HAP-1 (cell line): ENCODE data around the gene FAM50A.

ENCODE experiments used
- DNase-seq, 2 experiments: peaks; one replicate each; pipeline ENCODE4 v3.0.0-alpha.2; 2016 to 2020; ENCODE audit warnings: low spot score in 2 of 2
- H3K27me3 ChIP-seq: fragments of 250-450 bp; sonication (Bioruptor Pico); 2 replicates; pipeline ENCODE4 v1.5.1; 2020; ENCODE audit warnings: low read depth, mild to moderate bottlenecking, moderate library complexity
- H3K36me3 ChIP-seq: fragments of 250-450 bp; sonication (Bioruptor Pico); replicated peaks from 2 replicates; pipeline ENCODE4 v1.5.1; 2020; ENCODE audit warnings: mild to moderate bottlenecking
- H3K4me1 ChIP-seq: fragments of 250-450 bp; sonication (Bioruptor Pico); 2 replicates; pipeline ENCODE4 v1.5.1; 2020; ENCODE audit warnings: mild to moderate bottlenecking
- H3K4me3 ChIP-seq: fragments of 250-450 bp; sonication (Bioruptor Pico); 2 replicates; pipeline ENCODE4 v1.5.1; 2020; ENCODE audit warnings: mild to moderate bottlenecking, moderate library complexity
- H3K9me3 ChIP-seq: fragments of 250-450 bp; sonication (Bioruptor Pico); 2 replicates; pipeline ENCODE4 v1.5.1; 2020; ENCODE audit warnings: mild to moderate bottlenecking, moderate library complexity
- in situ Hi-C: fragments of 300-500 bp; cut with MboI; formaldehyde crosslinking; loops from 3 replicates; pipeline ENCODE4 v1.14.3; 2020; ENCODE audit warnings: low sequenced_read_pairs, inconsistent platforms, mixed read lengths

FAM50A gene

DNA sequence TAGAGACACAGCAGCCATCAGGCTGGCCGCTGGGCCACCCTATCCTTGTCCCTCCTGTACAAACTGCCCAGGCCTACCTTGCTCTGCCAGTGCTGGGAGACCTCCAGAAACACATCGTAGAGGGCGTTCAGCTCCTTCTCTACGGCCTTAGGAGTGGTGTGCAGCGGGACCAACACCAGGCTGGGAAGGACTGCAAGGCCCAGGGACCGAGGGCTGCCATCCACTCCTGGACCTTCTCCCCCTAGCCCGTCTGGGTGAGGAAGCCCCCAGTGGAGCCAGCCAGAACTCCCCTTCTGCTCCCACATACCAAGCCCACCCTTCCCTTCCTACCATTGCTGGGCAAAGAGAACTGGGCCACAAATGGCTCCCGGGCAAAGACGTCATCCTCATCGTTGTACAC, 40.7 kb upstream of the FAM50A start:
- H3K27me3 ChIP-seq, result no peaks in the 10 kb centered on the region
- H3K36me3 ChIP-seq, result peaks cover 32% of the 10 kb centered on the region
- H3K9me3 ChIP-seq, result no peaks in the 10 kb centered on the region
- H3K4me1 ChIP-seq, result no peaks in the 10 kb centered on the region; the same call in 1 of the 2 replicates
- DNase-seq, result no peak
- no peak overlapping the region for H3K4me3 ChIP-seq
- in situ Hi-C loops, result no loop called here

DNA sequence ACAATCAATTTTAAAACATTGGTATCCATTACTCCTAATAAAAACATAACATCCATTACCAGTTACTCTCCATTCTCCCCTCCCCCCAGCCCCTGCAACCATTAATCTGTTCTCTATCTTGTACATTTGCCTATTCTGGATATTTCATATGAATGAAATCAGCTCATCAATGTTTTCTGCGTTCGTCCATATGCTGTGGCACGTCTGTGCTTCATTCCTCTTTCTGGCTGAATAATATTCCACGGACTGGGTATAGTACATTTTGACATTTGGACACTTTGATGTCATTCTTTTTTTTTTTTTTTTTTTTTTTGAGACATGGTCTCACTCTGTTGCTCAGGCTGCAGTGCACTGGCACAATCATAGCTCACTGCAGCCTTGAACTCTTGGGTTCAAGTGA, 40.1 kb upstream of the FAM50A start:
- in situ Hi-C loops, result no loop called here
- no peaks in the 10 kb centered on the region; the same call in 1 of the 2 replicates for H3K4me1 ChIP-seq
- no peak for DNase-seq
- H3K36me3 ChIP-seq, result peaks cover 25% of the 10 kb centered on the region
- no peak overlapping the region for H3K4me3 ChIP-seq
- no peaks in the 10 kb centered on the region for H3K27me3 ChIP-seq
- no peaks in the 10 kb centered on the region for H3K9me3 ChIP-seq

DNA sequence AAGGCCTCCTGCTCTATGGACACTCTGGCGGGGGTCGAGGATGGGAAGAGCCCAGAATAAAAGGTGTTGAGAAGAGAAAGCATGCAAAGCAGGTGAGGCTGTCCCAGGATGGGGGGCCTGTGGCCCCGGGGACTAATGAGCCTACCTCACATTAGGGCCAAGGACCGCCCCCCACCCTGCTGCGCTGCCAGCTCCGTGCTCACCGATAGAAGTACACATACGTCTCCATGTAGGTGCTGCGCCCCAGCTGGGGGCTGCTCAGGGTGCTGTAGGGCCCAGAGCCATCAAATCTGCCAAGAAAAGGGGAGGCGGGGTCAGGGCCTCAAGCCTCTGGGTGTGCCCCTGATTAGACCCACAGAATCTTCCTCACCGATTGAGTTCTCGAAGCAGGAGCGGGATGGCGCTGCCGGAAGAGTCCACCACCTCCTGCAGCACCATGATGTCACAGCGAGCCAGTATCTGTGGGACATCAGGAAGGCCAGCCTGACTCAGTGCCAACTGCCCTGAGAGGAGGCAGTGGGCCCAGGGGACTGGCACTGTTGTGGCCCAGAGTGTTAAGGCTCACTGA, 39.2 kb upstream of the FAM50A start:
- H3K27me3 ChIP-seq, result no peaks in the 10 kb centered on the region
- in situ Hi-C loops, result no loop called here

DNA sequence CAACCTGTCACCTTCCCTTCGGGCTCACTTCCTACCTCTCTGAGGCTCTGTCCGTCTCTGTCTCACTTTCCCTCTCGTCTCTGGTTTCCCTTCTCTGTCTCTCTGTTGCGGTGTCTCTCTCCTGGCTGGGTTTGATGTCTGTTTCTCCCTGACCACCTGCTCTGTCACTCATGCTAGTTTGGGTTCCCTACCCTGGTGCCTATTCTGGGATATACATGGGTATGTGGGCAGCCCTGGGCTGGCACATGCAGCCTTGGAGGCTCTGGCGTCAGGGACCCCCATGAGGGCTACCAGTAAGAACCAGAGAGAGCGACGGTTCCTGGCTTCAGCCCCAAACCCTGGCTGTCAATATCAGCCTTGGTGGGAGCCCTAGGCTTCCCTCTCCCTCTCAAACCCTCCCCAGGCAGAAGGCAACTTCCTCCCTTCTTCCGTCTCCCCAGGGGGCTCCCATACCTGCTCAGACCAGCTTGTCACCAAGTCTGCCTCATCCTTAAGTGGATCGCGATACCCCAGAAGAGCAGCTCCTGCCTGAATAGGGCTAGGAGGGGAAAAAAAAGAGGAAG, 35.2 kb upstream of the FAM50A start:
- peaks cover 16% of the 10 kb centered on the region for H3K36me3 ChIP-seq
- H3K27me3 ChIP-seq, result no peaks in the 10 kb centered on the region
- H3K4me3 ChIP-seq, result no peak overlapping the region
- H3K9me3 ChIP-seq, result no peaks in the 10 kb centered on the region
- peaks cover 10% of the 10 kb centered on the region for H3K4me1 ChIP-seq
- in situ Hi-C loops, result no loop called here
- no peak for DNase-seq

More for the DNA sequence above, 39.2 kb upstream of the FAM50A start:
- Histone ChIP-seq H3K9me3 (no peaks in the 10 kb centered on the region), H3K4me3 (no peak overlapping the region), H3K36me3 (peaks cover 17% of the 10 kb centered on the region), H3K4me1 (no peaks in the 10 kb centered on the region; the same call in 1 of the 2 replicates)
- no peak for DNase-seq

DNA sequence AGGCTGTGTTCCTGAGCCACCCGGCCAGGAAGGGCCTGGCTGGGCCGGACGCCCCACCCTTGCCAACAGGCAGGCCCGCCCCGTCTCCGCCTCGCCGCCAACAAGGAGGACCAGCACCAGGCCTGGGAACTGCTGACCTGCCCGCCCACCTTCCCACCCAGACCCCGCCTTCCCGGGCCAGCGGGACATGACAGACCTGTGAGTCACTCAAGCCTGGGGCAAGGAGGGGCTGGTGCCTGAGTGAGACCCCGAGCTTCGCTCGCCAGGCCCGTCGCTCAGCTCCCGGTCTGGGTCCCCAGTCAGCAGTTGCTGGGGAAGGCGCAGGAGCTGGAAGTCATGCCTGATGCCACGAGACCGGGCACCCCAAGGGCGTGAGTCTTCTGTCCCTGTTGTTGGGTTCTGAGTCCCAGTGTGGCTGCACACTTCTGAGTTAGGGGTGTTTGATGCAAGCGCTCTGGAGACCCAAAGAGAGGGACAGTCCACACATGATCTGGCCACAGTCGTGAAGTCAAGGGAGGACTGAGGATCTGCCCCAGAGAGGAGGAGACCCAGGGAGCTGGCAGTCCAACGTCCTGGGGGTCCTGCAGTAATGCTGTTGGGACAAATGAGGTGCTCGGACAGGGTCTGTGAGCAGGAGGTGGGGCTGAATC, 34.6 kb upstream of the FAM50A start, which contains the start of gene DNASE1L1:
TSS of gene DNASE1L1 (minus strand) at position 33 of the 650 bp plus-strand sequence. CDS start 3,686 bp downstream, outside the sequence.
- Histone ChIP-seq H3K9me3 (no peaks in the 10 kb centered on the region), H3K4me3 (no peak within 1 kb of the TSS), H3K36me3 (peaks cover 21% of the 10 kb centered on the region), H3K4me1 (peaks cover 10% of the 10 kb centered on the region), H3K27me3 (no peaks in the 10 kb centered on the region)
- peak in 1 of 2 experiments; percentile 67 for DNase-seq
- in situ Hi-C loops, result no loop called here

DNA sequence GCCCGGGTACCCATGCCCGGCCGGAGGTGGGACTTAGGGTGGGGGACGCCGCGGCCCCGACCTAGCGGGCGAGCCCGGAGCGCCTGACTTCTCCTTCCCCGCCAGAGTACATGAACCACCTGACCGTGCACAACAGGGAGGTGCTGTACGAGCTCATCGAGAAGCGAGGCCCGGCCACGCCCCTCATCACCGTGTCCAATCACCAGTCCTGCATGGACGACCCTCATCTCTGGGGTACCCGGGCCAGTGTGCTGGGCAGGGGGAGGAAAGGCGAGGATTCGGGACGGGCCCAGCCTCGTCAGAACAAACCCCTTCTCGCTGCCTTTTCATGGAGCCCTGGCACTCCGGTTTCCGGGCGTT, 32.0 kb upstream of the FAM50A start:
- peaks cover 27% of the 10 kb centered on the region for H3K36me3 ChIP-seq
- in situ Hi-C loops, result no loop called here
- H3K4me1 ChIP-seq, result peaks cover 10% of the 10 kb centered on the region
- H3K27me3 ChIP-seq, result no peaks in the 10 kb centered on the region
- H3K4me3 ChIP-seq, result peak overlapping the region; percentile 82
- DNase-seq, result peak; percentile 77 to 88
- H3K9me3 ChIP-seq, result no peaks in the 10 kb centered on the region

- H3K36me3 ChIP-seq, result peaks cover 27% of the 10 kb centered on the region
- H3K9me3 ChIP-seq, result no peaks in the 10 kb centered on the region
- no peak for DNase-seq
- H3K27me3 ChIP-seq, result no peaks in the 10 kb centered on the region
- in situ Hi-C loops, result no loop called here
- peaks cover 10% of the 10 kb centered on the region for H3K4me1 ChIP-seq
- H3K4me3 ChIP-seq, result peak overlapping the region; percentile 82
Measured at GRCh38 chrX:154412468-154412867, 31.5 kb upstream of the FAM50A start.

- Histone ChIP-seq H3K27me3 (no peaks in the 10 kb centered on the region), H3K9me3 (no peaks in the 10 kb centered on the region), H3K4me1 (peaks cover 10% of the 10 kb centered on the region), H3K4me3 (no peak overlapping the region), H3K36me3 (peaks cover 27% of the 10 kb centered on the region)
- DNase-seq, result no peak
- in situ Hi-C loops, result no loop called here
Measured at GRCh38 chrX:154413142-154413541, 30.8 kb upstream of the FAM50A start.

DNA sequence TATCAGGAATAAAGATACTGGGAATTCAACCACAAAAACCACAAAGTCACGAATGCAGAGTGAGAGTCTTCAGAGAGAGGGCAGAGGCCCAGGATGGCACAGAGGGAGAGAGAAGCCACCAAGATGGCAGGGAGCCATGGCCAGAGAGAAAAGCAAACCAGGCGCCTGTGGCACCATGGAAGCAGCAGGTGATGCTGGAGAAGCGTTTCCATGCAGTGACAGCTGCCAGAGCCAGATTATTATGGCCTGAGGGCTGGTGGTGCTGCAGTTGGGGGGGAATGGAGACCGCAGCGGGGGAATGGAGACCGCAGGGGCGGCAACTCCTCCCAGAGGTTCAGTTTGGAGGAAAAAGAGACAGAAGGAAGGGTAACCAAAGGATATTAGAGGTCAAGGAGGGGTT, 26.8 kb upstream of the FAM50A start:
- no peak for DNase-seq
- Histone ChIP-seq H3K4me1 (peaks cover 6% of the 10 kb centered on the region), H3K36me3 (peaks cover 40% of the 10 kb centered on the region), H3K27me3 (no peaks in the 10 kb centered on the region), H3K4me3 (no peak overlapping the region), H3K9me3 (no peaks in the 10 kb centered on the region)
- in situ Hi-C loops, result no loop called here

DNA sequence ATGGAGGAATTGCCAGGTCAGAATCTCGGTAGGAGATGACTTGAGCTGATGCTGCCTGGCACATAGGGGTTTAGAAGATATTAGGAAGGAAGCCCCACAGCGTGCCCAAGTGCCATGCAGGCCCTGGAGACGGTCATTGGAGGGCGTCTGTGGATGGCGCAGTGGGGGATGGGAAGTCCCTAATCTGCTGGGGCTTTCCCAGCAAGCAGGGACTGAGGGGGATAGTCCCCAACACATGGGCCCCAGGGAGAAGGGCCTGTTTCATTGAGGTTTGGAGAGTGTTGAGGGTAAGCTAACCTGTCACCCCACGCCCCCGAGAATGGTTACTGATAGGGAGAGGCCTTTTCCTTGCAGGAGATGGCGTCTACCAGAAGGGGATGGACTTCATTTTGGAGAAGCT, 24.8 kb upstream of the FAM50A start:
- Histone ChIP-seq H3K4me1 (no peaks in the 10 kb centered on the region), H3K36me3 (peaks cover 22% of the 10 kb centered on the region), H3K9me3 (no peaks in the 10 kb centered on the region), H3K4me3 (no peak overlapping the region), H3K27me3 (no peaks in the 10 kb centered on the region)
- in situ Hi-C loops, result no loop called here
- DNase-seq, result no peak

GRCh38 chrX:154419688-154420401, 24.1 kb upstream of the FAM50A start:
- Histone ChIP-seq H3K27me3 (no peaks in the 10 kb centered on the region), H3K9me3 (no peaks in the 10 kb centered on the region), H3K36me3 (peaks cover 22% of the 10 kb centered on the region), H3K4me3 (no peak overlapping the region), H3K4me1 (no peaks in the 10 kb centered on the region)
- in situ Hi-C loops, result no loop called here
- DNase-seq, result no peak

DNA sequence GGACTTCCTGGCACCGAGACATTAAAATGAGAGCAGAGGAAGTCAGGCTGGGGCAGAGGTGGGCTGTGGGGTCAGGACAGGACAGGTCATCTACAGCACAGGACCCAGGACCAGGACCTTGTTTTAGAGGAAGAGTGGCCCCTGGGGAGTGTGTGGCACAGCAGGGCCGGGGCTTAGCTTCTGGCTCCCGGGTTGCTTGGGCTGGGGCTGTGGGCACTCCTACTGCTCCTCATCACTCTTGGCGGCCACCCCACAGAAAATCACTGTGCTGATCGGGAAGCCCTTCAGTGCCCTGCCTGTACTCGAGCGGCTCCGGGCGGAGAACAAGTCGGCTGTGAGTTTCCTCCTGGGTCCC, 23.6 kb upstream of the FAM50A start:
- no peaks in the 10 kb centered on the region for H3K4me1 ChIP-seq
- no peak overlapping the region for H3K4me3 ChIP-seq
- H3K27me3 ChIP-seq, result no peaks in the 10 kb centered on the region
- H3K9me3 ChIP-seq, result no peaks in the 10 kb centered on the region
- in situ Hi-C loops, result no loop called here
- H3K36me3 ChIP-seq, result peaks cover 19% of the 10 kb centered on the region
- no peak for DNase-seq

- in situ Hi-C loops, result no loop called here
- Histone ChIP-seq H3K27me3 (no peaks in the 10 kb centered on the region), H3K36me3 (peaks cover 13% of the 10 kb centered on the region), H3K4me1 (peaks cover 16% of the 10 kb centered on the region), H3K4me3 (no peak overlapping the region; the same call in 1 of the 2 replicates), H3K9me3 (no peaks in the 10 kb centered on the region)
- DNase-seq, result no peak
Measured at GRCh38 chrX:154426916-154427770, 16.8 kb upstream of the FAM50A start.
